SK-N-DZ (cell line): ENCODE results near the gene TFB2M.

Experiments
- DNase-seq: peaks from one replicate; pipeline ENCODE4 v3.0.0-alpha.2; 2015; ENCODE audit warnings: low spot score
- small RNA-seq, 2 experiments: library from RNA; depleted of rRNA; stranded (forward); fragments of <200 nt; gene quantifications; one replicate each; pipeline ENCODE3, GENCODE V24; 2014

TFB2M gene

GRCh38 chr1:246513619-246514343 lies 52.3 kb downstream of the TFB2M start:
- no peak for DNase-seq

DNA sequence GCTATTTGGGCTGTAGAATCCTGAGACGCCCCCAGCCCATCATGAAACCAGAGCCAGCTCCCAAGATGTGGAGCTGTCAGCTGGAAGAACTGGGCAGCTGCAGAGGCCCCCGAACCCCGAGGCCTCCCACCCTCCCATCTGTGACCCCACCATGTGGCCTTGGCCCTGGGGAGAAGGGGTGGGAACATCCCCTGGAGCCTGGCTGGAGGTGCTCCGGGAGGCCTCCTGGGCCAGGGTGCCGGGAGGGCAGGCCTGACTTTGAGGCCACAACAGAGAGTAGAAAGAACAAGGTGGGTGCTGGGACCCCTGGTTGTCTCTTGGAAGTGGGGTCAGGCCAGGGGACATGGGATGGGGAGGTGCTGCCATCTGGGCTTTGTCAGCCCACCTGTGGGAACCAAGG lies 53.0 kb downstream of the TFB2M start:
- no peak for DNase-seq

GRCh38 chr1:246512635-246513034 lies 53.4 kb downstream of the TFB2M start:
- no peak for DNase-seq

- no peak for DNase-seq
These were observed 53.8 kb downstream of the TFB2M start for GRCh38 chr1:246512230-246512629.

DNA sequence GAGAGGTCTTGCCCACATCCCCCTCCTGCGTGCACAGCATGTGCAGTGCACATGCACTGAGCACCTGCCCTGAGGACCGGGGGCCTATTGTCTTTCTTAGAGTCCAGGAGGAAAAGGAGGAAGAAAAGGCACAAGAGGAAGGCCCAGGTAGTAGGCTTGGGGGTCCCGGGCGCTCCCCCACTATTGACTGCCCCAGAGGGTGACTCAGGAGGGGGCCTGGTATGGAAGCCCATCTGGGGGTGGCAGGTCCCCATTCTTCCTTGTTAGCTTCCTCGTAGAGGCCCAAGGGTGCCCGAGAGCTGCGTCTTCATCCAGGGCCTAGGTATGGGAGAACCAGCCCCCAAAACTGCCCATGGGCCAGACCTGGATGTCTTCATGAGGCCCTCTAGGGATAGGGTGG lies 54.9 kb downstream of the TFB2M start:
- no peak for DNase-seq

DNA sequence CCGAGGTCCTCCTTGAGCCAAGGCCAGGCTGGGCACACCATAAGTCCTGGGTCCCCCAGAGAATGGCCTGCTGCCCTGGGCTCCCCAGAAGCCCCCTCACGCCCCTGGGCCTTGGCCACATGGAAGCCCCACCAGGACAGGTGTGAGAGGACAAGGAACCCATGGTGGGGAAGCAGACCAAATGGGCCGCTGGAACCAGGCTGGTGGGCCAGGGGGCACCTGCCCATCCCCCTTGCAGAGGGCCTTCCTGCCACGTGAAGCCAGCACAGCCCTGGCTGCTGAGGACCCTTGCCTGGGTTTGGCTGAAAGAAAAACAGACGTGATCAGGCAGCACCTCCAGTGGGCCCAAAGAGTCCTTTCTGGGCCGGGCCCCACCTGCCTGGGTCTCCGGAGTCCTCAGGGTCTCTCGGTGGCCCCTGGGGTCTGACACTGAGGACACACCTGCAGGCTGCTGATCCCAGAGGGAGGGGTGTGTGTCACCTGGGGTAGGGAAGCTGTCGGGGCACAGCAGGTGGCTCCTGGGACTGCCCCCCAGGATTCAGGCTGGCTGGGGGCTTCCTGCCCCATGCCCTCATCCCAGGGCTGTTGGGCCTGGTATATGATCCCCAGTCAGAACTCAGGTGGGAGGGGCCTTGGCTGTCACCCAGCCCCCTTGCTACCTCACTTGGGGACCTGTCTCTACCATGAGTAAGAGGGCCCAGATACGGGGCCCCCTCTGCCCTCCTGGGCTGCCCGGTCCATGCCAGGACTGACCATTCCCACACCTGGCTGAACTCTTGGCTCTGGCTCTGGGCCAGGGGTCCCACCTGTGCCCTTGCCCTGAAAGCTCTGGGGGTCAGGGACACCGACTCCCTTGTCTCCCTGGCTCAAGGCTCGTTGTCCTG lies 55.7 kb downstream of the TFB2M start:
- no peak for DNase-seq

GRCh38 chr1:246508897-246509688 lies 57.0 kb downstream of the TFB2M start:
- no peak for DNase-seq

DNA sequence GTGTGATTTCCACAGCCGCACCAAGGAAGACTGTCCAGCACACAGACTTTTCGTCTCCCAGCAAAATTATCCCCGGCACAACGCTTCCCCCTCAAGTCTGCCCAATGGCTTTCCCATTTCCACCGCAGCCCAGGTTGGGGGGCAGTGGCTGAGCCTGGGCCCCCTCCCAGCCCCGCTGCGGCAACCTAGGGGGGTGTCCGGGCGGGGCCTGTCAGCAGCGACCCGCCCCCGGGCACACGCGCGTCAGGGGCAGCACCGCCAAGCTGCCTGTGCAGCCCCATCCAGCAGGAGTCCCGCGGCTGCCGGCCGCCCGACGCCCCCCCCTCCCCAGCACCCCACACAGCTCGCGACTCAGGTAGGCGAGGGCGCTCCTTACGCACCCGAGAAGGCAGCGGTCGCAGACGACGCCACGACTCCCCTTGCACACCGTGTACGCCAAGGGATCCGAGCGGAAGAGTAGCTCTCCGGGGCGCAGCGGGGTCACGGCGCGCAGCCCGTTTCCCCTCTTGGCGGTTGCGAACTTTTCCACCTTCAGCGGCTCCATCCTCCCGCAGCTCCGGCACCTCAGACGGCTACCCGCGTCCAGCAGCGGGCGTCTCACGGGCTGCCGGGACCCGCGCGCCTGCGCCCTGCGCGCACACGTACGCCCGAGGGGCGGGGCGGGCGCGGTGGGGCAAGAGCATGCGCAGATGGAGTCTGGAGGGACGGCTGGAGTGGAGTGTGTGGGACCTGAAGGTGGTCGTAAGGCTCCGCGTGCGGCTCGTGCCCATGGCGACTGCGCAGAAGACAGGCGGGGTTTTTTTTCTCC lies 59.2 kb downstream of the TFB2M start, which contains the start of gene SMYD3:
Gene SMYD3 (minus strand): TSS at position 606 of the 808 bp plus-strand sequence.
- peak; percentile 89 for DNase-seq

DNA sequence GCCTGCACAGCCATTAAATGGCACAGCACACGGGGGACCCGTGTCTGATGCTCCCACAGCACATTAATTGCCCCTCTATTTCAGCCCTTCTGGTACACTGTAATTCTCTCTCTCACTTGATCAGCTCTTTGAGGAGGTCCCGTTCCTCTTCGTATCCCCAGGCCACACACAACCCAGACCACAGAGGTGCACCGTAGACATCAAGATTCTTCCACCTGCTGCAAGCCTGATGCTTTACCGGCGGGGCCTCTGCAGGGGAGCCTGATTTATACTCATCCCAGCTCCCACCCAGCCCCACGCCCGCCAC lies 59.7 kb downstream of the TFB2M start:
- DNase-seq, result no peak

DNA sequence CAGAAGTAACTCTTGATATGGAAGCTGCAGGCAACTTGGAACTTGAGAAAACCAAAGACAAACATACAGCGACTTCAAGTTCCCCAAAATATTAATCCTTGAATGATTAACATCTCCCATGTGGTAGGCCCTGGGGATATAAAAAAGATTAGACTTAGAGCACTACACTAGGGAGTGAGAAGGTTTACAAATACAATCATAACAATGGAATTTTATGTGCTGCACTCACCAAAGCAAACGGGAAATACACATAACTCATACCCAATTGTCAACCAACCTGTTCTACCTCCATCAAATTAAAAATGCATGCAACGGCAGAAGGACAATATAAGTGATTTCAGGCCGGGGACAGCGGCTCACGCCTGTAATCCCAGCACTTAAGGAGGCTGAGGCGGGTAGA lies 62.7 kb downstream of the TFB2M start:
- DNase-seq, result no peak

DNA sequence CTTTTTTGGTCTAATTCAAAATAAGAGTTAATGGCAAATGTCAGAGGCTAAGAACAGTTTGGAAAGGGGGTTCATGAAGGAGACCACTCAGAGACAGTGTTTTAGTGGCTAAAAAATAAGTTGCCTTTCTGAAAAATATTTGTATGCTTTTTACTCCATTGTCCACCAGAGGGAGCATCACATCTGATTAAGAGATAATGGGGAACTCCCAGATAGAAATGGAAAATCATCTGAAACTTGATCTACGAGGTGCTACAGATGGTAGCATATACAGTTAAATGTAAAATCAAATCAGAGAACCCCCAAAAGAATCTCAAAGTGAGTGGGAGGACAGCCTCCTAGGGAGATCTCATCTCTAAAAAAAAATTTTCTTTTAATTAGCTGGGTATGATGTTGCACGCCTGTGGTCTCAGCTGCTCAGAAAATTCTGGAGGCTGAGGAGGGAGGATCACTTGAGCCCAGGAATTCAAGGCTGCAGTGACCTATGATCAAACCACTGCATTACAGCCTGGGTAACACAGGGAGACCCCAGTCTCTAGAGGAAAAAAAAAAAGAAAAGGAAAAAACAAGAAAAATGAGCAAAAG lies 68.6 kb downstream of the TFB2M start:
- DNase-seq, result peak; percentile 75

DNA sequence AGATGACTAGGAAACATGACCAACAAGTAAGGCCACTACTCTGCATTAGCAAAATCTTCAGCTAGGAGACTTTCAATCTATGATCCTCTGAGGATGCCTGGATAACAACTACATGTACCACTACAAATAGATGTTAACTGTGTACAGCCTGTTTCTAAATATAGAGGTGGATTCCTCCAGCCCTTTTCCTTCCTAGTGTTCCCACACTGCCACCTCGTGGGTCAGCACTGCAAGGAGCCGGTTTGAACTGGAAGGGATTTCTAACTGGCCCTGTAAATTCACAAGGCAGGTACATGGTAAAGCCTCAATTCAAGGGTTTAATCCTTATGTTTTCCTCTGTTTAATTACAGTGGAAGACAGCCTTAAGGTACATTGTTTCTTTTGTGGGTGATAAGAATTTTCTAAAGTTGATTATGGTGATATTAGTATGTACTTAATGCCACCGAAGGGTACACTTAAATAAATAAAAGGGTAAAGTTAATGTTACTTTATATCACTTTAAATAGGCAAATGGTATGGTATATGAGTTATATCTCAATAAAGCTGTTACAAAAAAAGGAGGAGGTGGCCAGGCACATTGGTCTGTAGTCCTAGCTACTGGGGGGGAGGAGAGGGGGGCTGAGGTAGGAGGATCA lies 73.3 kb downstream of the TFB2M start:
- peak; percentile 75 for DNase-seq

- DNase-seq, result peak; percentile 75
These were observed 74.5 kb downstream of the TFB2M start for GRCh38 chr1:246491551-246492053.

Small RNA genes lying within 50 kb of the gene (small RNA-seq; reads per million reads assigned to genes)
- 0 reads per million in 2 experiments for gene AL356583.2
